SK-N-MC (cell line): ENCODE measurements around the gene TBC1D17.

ENCODE experiments used
- DNase-seq: peaks from one replicate; pipeline ENCODE4 v3.0.0-alpha.2; 2011; ENCODE audit warnings: low read depth, low spot score
- H3K27ac ChIP-seq: fragments of 200-600 bp; sonication (generic); 2 replicates; pipeline ENCODE4 v1.5.1; 2016; ENCODE audit warnings: mixed run types
- H3K36me3 ChIP-seq: fragments of 200-600 bp; sonication (generic); 2 replicates; pipeline ENCODE4 v1.6.1; 2017; ENCODE audit warnings: antibody characterized with exemption, low read length, mixed read lengths; ENCODE audit not compliant: insufficient read depth
- H3K4me3 ChIP-seq: fragments of 200-600 bp; sonication (generic); 2 replicates; pipeline ENCODE4 v1.5.1; 2016
- H3K9ac ChIP-seq: fragments of 200-600 bp; sonication (generic); 2 replicates; pipeline ENCODE4 v1.8.0; 2017; ENCODE audit warnings: mixed run types, mixed read lengths; ENCODE audit not compliant: insufficient read length
- H3K9me3 ChIP-seq: fragments of 200-600 bp; sonication (generic); 2 replicates; pipeline ENCODE4 v1.6.1; 2017; ENCODE audit warnings: low read depth, mild to moderate bottlenecking, antibody characterized with exemption, low read length, moderate library complexity, mixed read lengths
- EZH2 ChIP-seq: fragments of 200-600 bp; sonication (generic); IDR thresholded peaks from one replicate; pipeline ENCODE4 v1.6.1; 2017; ENCODE audit warnings: antibody characterized with exemption
- FOXP2 ChIP-seq: optimal IDR thresholded peaks from 2 replicates; pipeline ENCODE3; 2011; ENCODE audit warnings: mild to moderate bottlenecking, moderate library complexity; ENCODE audit not compliant: insufficient read depth; ENCODE audit errors: extremely low read length, control extremely low read depth
- POLR2AphosphoS5 ChIP-seq: IDR thresholded peaks from 2 replicates; pipeline ENCODE4 v1.6.1; 2012; ENCODE audit warnings: mild to moderate bottlenecking, low read depth, low read length, borderline replicate concordance

The TBC1D17 gene

GRCh38 chr19:49933643-49934042, 56.1 kb downstream of the TBC1D17 start:
- TF ChIP-seq EZH2 (no peak), POLR2AphosphoS5 (no peak), FOXP2 (no peak)
- no peak overlapping the region for H3K4me3 ChIP-seq
- H3K36me3 ChIP-seq, result peaks cover 46% of the 10 kb centered on the region
- no peaks in the 10 kb centered on the region for H3K9me3 ChIP-seq
- H3K27ac ChIP-seq, result peak overlapping the region; percentile 23; the same call in 1 of the 2 replicates
- no peak overlapping the region for H3K9ac ChIP-seq
- no peak for DNase-seq

GRCh38 chr19:49936549-49936948, 59.0 kb downstream of the TBC1D17 start:
- Histone ChIP-seq H3K9me3 (no peaks in the 10 kb centered on the region), H3K9ac (no peak overlapping the region), H3K36me3 (peaks cover 21% of the 10 kb centered on the region), H3K27ac (peak overlapping the region; percentile 60; the same call in 1 of the 2 replicates), H3K4me3 (no peak overlapping the region)
- no peak for TF ChIP-seq FOXP2
- TF ChIP-seq POLR2AphosphoS5, result no peak
- TF ChIP-seq EZH2, result no peak
- no peak for DNase-seq

GRCh38 chr19:49937750-49938381, 60.4 kb downstream of the TBC1D17 start:
- no peak for TF ChIP-seq POLR2AphosphoS5
- no peak for TF ChIP-seq EZH2
- TF ChIP-seq FOXP2, result no peak
- Histone ChIP-seq H3K9ac (no peak overlapping the region), H3K36me3 (peaks cover 8% of the 10 kb centered on the region), H3K27ac (no peak overlapping the region), H3K4me3 (peak overlapping the region; percentile 68), H3K9me3 (no peaks in the 10 kb centered on the region)
- DNase-seq, result no peak
